ENCODE data around the gene SH3TC1.

Gene SH3TC1

DNA sequence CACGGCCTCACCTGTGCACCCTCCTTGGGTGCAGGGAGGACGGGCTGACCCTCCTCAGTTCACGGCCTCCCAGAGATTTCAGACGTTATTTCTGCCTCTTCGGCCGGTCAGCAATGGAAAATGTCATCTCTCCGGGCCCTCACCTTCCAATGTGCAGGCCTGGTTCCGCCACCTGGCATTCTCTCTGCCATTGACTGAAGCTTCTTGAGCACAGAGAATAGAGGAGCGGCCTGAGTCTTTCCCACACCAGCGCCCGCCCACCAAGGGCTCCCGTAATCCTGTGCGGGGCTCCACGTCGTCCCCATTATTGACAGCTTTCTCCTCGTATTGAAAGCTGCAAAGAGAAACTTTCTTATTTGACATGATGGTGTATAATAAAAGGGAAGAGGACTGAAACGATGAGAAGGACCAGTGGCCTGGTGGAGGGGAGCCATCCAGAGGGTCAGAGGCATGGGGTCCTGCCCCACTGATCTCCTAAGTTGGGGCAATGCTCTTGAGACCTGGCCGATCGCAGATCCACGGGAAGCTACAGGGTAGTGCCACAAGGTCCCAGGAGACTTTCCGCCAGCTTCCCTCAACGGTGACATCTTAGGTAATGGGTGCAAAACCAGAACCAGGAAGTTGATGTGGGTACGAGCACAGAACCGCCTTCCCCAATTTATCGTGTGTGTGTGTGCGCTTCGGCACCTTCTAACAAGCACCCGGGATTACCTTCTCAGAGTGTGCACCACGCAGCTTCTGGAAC lies 91.0 kb downstream of the SH3TC1 start:
- no peak for DNase-seq (ENCODE audit: low read depth)

DNA sequence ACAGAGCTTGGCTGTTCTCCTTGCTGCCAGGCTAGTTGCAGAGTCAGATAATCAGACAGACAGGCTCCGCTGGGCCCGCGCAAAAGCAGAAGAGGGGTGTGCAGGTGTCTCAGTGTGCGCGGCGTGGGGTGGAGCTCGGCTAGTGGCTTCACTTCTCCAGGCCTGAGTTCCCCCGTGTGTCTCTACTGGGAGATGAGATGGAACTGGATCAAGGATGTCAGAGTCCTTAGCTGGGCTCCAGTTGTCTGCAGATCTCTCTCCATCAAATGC lies 91.5 kb downstream of the SH3TC1 start:
- DNase-seq (ENCODE audit: low read depth), result no peak

All from HS-27A (cell line).